DOHH2 (cell line): Measurements from ENCODE around the gene SPINT2.

Source experiments
- H3F3A ChIP-seq: fragments of 200-600 bp; sonication (generic), shearing (Covaris generic); 2 replicates; pipeline ENCODE4 v1.6.0; 2016; ENCODE audit warnings: antibody characterized with exemption, mild to moderate bottlenecking; ENCODE audit not compliant: control insufficient read depth, insufficient read depth
- H3K27ac ChIP-seq: fragments of 200-600 bp; sonication (generic); 2 replicates; pipeline ENCODE4 v1.5.1; 2014; ENCODE audit warnings: low read depth, mild to moderate bottlenecking, low read length, moderate library complexity
- H3K27me3 ChIP-seq: fragments of 200-600 bp; sonication (generic); 2 replicates; pipeline ENCODE4 v1.6.1; 2014; ENCODE audit warnings: mild to moderate bottlenecking, low read length, mixed read lengths; ENCODE audit not compliant: control insufficient read depth
- H3K36me3 ChIP-seq: fragments of 200-600 bp; sonication (generic); 2 replicates; pipeline ENCODE4 v1.6.1; 2014; ENCODE audit warnings: mild to moderate bottlenecking, low read length, moderate library complexity, mixed read lengths; ENCODE audit not compliant: control insufficient read depth
- H3K4me1 ChIP-seq: fragments of 200-600 bp; sonication (generic); 2 replicates; pipeline ENCODE4 v1.6.1; 2014; ENCODE audit warnings: mild to moderate bottlenecking, low read length, mixed read lengths; ENCODE audit not compliant: control insufficient read depth
- H3K4me2 ChIP-seq: fragments of 200-600 bp; sonication (generic); 2 replicates; pipeline ENCODE4 v1.6.0; 2014; ENCODE audit warnings: mild to moderate bottlenecking, low read length, moderate library complexity
- H3K4me3 ChIP-seq: fragments of 200-600 bp; sonication (generic); 2 replicates; pipeline ENCODE4 v1.5.1; 2014; ENCODE audit warnings: mild to moderate bottlenecking, low read length, mixed read lengths
- H3K79me2 ChIP-seq: fragments of 200-600 bp; sonication (generic); 2 replicates; pipeline ENCODE4 v1.6.1; 2014; ENCODE audit warnings: mild to moderate bottlenecking, low read length, mixed read lengths; ENCODE audit not compliant: control insufficient read depth
- H3K9me2 ChIP-seq: fragments of 200-600 bp; sonication (generic); replicated peaks from 2 replicates; pipeline ENCODE4 v1.6.1; 2014; ENCODE audit warnings: mild to moderate bottlenecking, low read length, mixed read lengths; ENCODE audit not compliant: control insufficient read depth
- H3K9me3 ChIP-seq: fragments of 200-600 bp; sonication (generic); 2 replicates; pipeline ENCODE4 v1.6.1; 2014; ENCODE audit warnings: antibody characterized with exemption, low read length, mixed read lengths; ENCODE audit not compliant: control insufficient read depth, insufficient read depth
- H4K20me1 ChIP-seq: fragments of 200-600 bp; sonication (generic); 2 replicates; pipeline ENCODE4 v1.6.0; 2014; ENCODE audit warnings: low read depth, mild to moderate bottlenecking, antibody characterized with exemption, low read length, moderate library complexity; ENCODE audit not compliant: control insufficient read depth, insufficient read depth
- EZH2phosphoT487 ChIP-seq: fragments of 200-600 bp; sonication (generic); IDR thresholded peaks from 2 replicates; pipeline ENCODE4 v1.6.1; 2017; ENCODE audit warnings: borderline replicate concordance, mild to moderate bottlenecking, antibody characterized with exemption, low read length, moderate library complexity, mixed read lengths
- TF ChIP-seq, protein P1 (sequence below): fragments of 200-600 bp; sonication (generic); IDR thresholded peaks from one replicate; pipeline ENCODE4 v1.5.1; 2014; ENCODE audit warnings: antibody characterized with exemption, mild to moderate bottlenecking, low read depth, low read length; ENCODE audit not compliant: poor library complexity, severe bottlenecking

SPINT2 gene

DNA sequence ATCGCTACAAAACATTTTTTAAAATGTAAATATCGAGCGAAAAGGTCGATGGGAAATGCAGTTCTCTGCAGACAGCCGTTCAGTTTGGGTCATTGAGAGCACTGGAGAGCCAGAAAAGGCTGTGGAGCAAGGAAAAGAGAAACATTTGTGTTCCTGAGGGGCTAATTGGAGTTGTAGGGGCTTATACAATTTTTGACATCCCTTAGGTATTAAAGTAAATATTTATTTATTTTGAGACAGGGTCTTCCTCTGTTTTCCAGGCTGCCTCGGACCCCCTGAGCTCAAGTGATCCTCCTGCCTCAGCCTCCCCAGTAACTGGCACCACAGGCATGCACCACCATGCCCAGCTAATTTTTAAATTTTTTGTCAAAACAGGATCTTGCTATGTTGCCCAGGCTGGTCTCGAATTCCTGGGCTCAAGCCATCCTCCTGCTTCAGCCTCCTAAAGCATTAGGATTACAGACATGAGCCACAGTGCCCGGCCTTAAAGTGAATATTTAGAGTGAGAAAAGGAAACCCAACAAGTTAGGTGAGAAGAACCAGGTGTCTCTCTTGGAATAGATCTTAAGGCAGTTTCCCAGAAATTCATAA is 52.2 kb downstream of the SPINT2 start:
- H3K27ac ChIP-seq, result peak overlapping the region; percentile 76

DNA sequence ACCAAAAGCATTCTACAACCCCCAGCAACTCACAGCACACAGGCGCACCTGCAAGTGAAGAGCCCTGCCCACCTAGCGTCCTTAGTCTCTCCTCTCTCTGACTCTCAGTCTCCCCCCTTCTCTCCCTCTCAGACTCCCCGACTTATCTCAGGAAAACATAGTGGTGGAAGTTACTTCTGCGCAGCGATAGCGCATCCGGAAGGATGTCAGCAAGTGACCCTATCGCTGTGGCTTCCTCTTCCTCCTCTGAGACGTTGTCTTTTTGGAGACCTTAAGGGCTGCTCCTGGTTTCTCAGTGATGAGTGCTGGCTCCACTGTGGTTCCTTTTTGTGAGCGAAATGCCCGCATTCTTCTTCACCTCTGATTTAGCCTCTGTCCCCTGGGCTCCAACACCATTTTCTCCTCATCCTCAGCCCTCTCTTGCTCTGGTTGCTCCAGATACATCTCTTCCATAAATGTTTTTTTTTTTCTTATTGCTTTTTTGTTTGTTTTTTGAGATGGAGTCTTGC is 52.8 kb downstream of the SPINT2 start:
- Histone ChIP-seq H4K20me1 (no peaks in the 10 kb centered on the region), H3K9me3 (no peaks in the 10 kb centered on the region), H3F3A (peaks cover 9% of the 10 kb centered on the region), H3K27ac (peak overlapping the region; percentile 76), H3K4me2 (peak overlapping the region; percentile 96), H3K9me2 (no peaks in the 10 kb centered on the region), H3K79me2 (peaks cover 28% of the 10 kb centered on the region), H3K4me3 (peak overlapping the region; percentile 83), H3K36me3 (no peaks in the 10 kb centered on the region), H3K4me1 (peaks cover 60% of the 10 kb centered on the region), H3K27me3 (no peaks in the 10 kb centered on the region)
- no peak for TF ChIP-seq EZH2phosphoT487

More for the DNA sequence above, 52.2 kb downstream of the SPINT2 start:
- Histone ChIP-seq H3K4me3 (peak overlapping the region; percentile 83), H3K27me3 (no peaks in the 10 kb centered on the region), H3K9me3 (no peaks in the 10 kb centered on the region), H4K20me1 (no peaks in the 10 kb centered on the region), H3K4me1 (peaks cover 60% of the 10 kb centered on the region), H3K9me2 (no peaks in the 10 kb centered on the region), H3K4me2 (peak overlapping the region; percentile 96), H3K79me2 (peaks cover 28% of the 10 kb centered on the region), H3K36me3 (no peaks in the 10 kb centered on the region), H3F3A (peaks cover 9% of the 10 kb centered on the region)
- TF ChIP-seq EZH2phosphoT487, result no peak
- TF ChIP-seq, protein P1, sequence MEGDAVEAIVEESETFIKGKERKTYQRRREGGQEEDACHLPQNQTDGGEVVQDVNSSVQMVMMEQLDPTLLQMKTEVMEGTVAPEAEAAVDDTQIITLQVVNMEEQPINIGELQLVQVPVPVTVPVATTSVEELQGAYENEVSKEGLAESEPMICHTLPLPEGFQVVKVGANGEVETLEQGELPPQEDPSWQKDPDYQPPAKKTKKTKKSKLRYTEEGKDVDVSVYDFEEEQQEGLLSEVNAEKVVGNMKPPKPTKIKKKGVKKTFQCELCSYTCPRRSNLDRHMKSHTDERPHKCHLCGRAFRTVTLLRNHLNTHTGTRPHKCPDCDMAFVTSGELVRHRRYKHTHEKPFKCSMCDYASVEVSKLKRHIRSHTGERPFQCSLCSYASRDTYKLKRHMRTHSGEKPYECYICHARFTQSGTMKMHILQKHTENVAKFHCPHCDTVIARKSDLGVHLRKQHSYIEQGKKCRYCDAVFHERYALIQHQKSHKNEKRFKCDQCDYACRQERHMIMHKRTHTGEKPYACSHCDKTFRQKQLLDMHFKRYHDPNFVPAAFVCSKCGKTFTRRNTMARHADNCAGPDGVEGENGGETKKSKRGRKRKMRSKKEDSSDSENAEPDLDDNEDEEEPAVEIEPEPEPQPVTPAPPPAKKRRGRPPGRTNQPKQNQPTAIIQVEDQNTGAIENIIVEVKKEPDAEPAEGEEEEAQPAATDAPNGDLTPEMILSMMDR, result no peak

DNA sequence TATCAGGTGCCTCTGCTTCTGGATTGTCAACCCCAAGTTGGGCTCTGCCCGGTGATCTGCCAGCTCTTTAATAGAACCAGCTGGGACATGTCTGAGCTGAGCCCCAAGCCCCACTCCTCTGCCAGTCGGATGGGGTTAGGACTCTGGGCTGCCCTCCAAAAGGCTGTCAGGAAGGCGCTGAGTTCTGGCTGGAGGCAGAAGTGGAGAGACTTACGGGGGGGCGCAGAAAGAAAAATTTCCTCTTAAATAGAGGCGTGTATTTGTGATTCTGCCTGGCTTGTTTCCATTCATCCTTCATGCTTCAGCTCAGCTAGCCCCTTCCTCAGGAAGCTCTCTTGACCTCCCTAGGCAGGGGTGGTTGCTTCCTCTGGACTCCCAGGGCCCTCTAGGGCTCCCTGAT is 54.3 kb downstream of the SPINT2 start:
- Histone ChIP-seq H3K9me2 (no peaks in the 10 kb centered on the region), H4K20me1 (no peaks in the 10 kb centered on the region), H3K4me3 (peak overlapping the region; percentile 78; the same call in 1 of the 2 replicates), H3K36me3 (no peaks in the 10 kb centered on the region), H3K27ac (no peak overlapping the region), H3K9me3 (no peaks in the 10 kb centered on the region), H3K4me2 (peak overlapping the region; percentile 81), H3K4me1 (peaks cover 48% of the 10 kb centered on the region), H3K79me2 (peaks cover 21% of the 10 kb centered on the region), H3K27me3 (no peaks in the 10 kb centered on the region), H3F3A (peaks cover 9% of the 10 kb centered on the region)
- TF ChIP-seq EZH2phosphoT487, result no peak
- TF ChIP-seq, protein P1, result no peak

DNA sequence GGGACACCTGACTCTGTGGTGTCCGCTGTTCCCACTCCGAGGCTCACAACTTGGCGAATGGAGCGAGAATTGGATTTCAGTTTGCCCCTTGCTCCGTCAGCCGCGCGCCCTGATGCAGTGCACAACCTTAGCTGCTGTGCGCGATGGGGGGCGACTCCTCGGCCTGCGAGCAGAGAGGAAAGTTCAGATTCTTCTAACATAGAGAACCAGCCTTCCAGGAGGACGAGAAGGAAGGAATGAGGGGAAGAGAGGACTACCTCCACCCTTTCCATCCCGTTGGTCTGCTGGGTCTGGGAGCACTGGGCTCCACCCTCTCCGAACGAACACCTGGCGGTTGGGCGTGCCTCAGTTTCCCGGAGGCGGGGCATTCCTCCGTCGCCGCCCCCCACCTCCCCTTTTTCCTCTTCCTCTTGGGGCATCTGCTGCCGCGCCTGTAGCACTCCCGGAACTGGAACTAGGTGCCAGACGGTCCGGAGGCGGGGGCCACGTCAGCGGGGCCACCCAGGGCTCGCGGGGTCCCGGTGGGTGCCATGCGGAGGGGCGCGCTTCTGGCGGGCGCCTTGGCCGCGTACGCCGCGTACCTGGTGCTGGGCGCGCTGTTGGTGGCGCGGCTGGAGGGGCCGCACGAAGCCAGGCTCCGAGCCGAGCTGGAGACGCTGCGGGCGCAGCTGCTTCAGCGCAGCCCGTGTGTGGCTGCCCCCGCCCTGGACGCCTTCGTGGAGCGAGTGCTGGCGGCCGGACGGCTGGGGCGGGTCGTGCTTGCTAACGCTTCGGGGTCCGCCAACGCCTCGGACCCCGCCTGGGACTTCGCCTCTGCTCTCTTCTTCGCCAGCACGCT is 55.3 kb downstream of the SPINT2 start, which contains the start of gene KCNK6:
KCNK6 (plus strand) TSS at position 425 of the 838 bp plus-strand sequence; CDS start at position 531, 106 bp downstream.
- peak within 1 kb of the TSS; percentile 81 for H3K4me2 ChIP-seq
- no peak within 1 kb of the TSS for H3K27ac ChIP-seq

More for the DNA sequence above, 55.3 kb downstream of the SPINT2 start, which contains the start of gene KCNK6:
- Histone ChIP-seq H3K79me2 (peaks cover 12% of the 10 kb centered on the region), H3K27me3 (no peaks in the 10 kb centered on the region), H4K20me1 (no peaks in the 10 kb centered on the region), H3K4me1 (peaks cover 44% of the 10 kb centered on the region), H3K9me2 (no peaks in the 10 kb centered on the region), H3K36me3 (no peaks in the 10 kb centered on the region), H3F3A (peaks cover 9% of the 10 kb centered on the region), H3K9me3 (no peaks in the 10 kb centered on the region), H3K4me3 (peak within 1 kb of the TSS; percentile 78)
- TF ChIP-seq, protein P1, result no peak
- no peak for TF ChIP-seq EZH2phosphoT487
